ENCODE data around the gene SPG11.
"Not testable (repeated sequence)": the region's sequence is repeated elsewhere in the genome, so short reads cannot be mapped to it uniquely, and the experiment has no call there.

The SPG11 gene

DNA sequence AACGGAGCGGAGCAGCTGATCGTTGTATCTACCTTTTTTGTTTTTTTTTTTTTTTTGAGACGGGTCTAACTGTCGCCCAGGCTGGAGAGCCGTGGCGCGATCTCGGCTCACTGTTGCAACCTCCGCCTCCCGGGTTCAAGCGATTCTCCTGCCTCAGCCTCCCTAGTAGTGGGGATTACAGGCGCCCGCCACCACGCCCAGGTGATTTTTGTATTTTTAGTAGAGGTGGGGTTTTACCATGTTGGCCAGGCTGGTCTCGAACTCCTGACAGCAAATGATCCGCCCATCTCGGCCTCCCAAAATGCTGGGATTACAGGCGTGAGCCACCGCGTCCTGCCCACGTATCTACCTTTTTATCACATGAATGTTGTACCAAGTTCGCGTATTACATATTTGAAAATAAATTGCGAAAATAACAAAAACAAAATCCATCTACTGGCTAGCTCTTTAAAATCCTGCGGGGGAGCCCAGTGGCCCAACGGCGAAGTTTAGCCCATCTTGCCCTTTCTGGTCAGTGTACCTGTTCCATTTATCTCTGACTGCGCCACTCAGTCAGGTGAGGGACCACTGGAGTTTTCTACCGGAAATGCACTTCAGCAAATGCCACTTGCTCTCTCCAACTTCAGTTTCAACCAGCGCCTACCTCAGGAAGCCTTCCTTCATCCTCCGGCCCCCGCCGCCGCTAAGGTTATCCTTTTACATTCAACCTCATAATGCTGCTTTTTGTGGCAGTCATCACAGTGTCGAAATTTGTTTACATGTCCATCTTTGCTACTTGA is 127.8 kb downstream of the SPG11 start:
- no peaks in the 10 kb centered on the region for H3K9me3 ChIP-seq (ENCODE audit: insufficient read depth, low read depth, low read length)

DNA sequence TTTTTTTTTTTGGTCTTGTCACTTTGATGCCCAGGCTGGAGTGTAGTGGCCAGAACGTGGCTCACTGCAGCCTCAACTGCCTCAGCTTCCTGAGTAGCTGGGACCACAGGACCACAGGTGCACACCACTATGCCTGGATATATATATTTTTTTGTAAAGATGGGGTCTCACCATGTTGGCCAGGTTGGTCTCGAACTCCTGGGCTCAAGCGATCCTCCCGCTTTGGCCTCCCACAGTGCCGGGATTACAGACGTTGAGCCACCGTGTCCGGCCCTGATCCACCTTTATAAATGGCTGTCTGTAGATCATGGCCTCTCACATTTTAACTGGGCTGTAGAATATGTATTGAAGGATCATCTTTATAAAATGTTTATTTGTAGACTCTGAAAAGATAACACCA is 128.4 kb downstream of the SPG11 start:
- 93% methylated on average over 8 of the region's 8 CpGs for WGBS
- H3K27ac ChIP-seq (ENCODE audit: low read depth, low read length): no peak overlapping the region
- H3K27me3 ChIP-seq (ENCODE audit: insufficient read depth, low read length): no peaks in the 10 kb centered on the region
- H3K9ac ChIP-seq (ENCODE audit: low read depth, low read length): no peak overlapping the region
- H3K4me3 ChIP-seq (ENCODE audit: low read length): peak overlapping the region; percentile 69
- H3K9me3 ChIP-seq (ENCODE audit: insufficient read depth, low read depth, low read length): no peaks in the 10 kb centered on the region
- H3K4me1 ChIP-seq (ENCODE audit: insufficient read depth, low read length): peaks cover 8% of the 10 kb centered on the region; the same call in 1 of the 2 replicates
- H3K36me3 ChIP-seq (ENCODE audit: insufficient read depth, low read length): peaks cover 16% of the 10 kb centered on the region

More for the DNA sequence above, 127.8 kb downstream of the SPG11 start:
- peak overlapping the region; percentile 98 for H3K27ac ChIP-seq (ENCODE audit: low read depth, low read length)
- H3K4me1 ChIP-seq (ENCODE audit: insufficient read depth, low read length): peaks cover 8% of the 10 kb centered on the region; the same call in 1 of the 2 replicates
- H3K9ac ChIP-seq (ENCODE audit: low read depth, low read length): peak overlapping the region; percentile 86
- WGBS: 71% methylated on average over 36 of the region's 36 CpGs
- H3K36me3 ChIP-seq (ENCODE audit: insufficient read depth, low read length): peaks cover 21% of the 10 kb centered on the region
- H3K27me3 ChIP-seq (ENCODE audit: insufficient read depth, low read length): no peaks in the 10 kb centered on the region
- peak overlapping the region; percentile 69 for H3K4me3 ChIP-seq (ENCODE audit: low read length)

DNA sequence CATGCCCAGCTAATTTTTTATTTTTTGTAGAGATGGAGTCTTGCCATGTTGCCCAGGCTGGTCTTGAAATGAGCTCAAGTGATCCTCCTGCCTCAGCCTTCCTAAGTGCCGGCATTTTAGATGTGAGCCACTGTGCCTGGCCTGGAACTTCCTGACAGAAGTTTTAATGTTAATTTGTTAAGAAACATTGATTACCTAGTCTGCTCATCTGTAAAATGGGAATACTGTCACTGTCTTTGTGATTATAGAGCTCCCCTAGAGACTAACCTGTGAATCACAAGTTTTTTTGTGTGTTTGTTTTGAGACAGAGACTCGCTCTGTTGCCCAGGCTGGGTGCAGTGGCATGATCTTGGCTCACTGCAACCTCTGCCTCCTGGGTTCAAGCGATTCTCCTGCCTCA is 130.8 kb downstream of the SPG11 start:
- Histone ChIP-seq H3K36me3 (ENCODE audit: insufficient read depth, low read length) (peaks cover 7% of the 10 kb centered on the region), H3K4me1 (ENCODE audit: insufficient read depth, low read length) (no peaks in the 10 kb centered on the region), H3K27me3 (ENCODE audit: insufficient read depth, low read length) (no peaks in the 10 kb centered on the region), H3K9ac (ENCODE audit: low read depth, low read length) (no peak overlapping the region), H3K27ac (ENCODE audit: low read depth, low read length) (no peak overlapping the region), H3K9me3 (ENCODE audit: insufficient read depth, low read depth, low read length) (no peaks in the 10 kb centered on the region), H3K4me3 (ENCODE audit: low read length) (no peak overlapping the region)
- WGBS: 93% methylated on average over 3 of the region's 3 CpGs

DNA sequence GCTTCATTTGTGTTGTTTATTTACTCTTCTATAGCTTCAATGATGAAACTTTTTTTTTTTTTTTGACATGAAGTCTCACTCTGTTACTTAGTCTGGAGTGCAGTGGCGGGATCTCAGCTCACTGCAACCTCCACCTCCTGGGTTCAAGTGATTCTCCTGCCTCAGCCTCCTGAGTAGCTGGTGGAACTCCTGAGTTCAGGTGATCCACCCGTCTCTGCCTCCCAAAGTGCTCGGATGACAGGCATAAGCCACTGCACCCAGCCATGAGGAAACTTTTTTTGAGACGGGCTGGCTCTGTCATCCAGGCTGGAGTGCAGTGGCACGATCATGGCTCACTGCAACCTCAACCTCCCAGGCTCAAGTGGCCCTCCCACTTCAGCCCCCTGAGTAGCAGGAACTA is 131.2 kb downstream of the SPG11 start:
- not testable (repeated sequence) for H3K4me3 ChIP-seq (ENCODE audit: low read length); H3K27ac ChIP-seq (ENCODE audit: low read depth, low read length); H3K27me3 ChIP-seq (ENCODE audit: insufficient read depth, low read length); H3K9me3 ChIP-seq (ENCODE audit: insufficient read depth, low read depth, low read length); H3K9ac ChIP-seq (ENCODE audit: low read depth, low read length); H3K4me1 ChIP-seq (ENCODE audit: insufficient read depth, low read length)
- peaks cover 11% of the 10 kb centered on the region for H3K36me3 ChIP-seq (ENCODE audit: insufficient read depth, low read length)
- 91% methylated on average over 5 of the region's 5 CpGs for WGBS

DNA sequence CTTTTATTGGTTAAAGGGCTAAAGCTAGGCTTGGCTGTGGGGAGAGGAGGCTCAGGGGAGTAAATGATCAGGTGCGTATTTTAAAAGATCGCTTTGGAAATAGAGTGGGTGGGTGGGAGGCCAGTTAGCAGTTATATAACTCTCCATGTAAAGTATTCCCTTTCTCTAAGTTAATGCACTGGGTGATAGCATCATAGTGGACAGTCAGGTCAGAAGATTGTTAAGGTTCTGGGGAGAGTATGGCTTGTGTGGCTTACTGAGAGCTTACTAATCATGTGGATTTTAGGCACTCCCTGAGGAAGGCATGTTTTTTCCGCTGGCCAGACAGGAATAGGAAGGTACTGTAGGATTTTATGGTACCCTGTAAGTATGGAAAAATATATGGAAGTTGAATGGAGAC is 132.8 kb downstream of the SPG11 start:
- Histone ChIP-seq H3K9ac (ENCODE audit: low read depth, low read length) (no peak overlapping the region), H3K9me3 (ENCODE audit: insufficient read depth, low read depth, low read length) (no peaks in the 10 kb centered on the region), H3K36me3 (ENCODE audit: insufficient read depth, low read length) (peaks cover 26% of the 10 kb centered on the region), H3K27ac (ENCODE audit: low read depth, low read length) (no peak overlapping the region), H3K27me3 (ENCODE audit: insufficient read depth, low read length) (no peaks in the 10 kb centered on the region), H3K4me3 (ENCODE audit: low read length) (no peak overlapping the region), H3K4me1 (ENCODE audit: insufficient read depth, low read length) (no peaks in the 10 kb centered on the region)
- WGBS: 91% methylated on average over 3 of the region's 3 CpGs

DNA sequence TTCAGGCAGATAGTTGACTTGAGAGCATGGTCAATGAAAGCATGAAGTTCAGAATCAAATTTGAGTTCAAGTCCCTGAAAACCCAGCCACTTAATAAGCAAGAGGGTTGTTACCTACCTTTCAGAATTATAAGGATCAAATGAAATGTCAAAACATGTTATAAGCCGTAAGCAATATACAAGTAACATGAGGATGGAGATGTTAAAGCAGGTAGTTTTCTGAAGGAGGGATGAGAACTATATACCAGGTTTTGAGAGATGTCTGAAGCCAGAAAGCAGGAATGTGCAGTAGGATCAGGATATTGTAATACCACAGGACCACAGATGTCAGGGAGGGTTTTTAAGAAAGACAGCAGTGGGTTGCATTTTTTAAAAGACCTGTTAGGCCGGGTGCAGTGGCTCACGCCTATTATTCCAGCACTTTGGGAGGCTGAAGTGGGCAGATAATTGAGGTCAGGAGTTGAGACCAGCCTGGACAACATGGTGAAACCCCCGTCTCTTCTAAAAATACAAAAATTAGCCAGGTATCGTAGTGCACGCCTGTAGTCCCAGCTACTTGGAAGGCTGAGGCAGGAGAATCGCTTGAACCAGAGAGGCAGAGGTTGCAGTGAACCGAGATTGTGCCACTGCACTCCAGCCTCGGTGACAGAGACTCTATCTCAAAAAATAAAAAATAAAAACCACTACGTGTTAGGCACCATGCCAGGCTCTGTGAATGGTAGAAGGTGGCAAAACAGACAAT is 133.4 kb downstream of the SPG11 start:
- Histone ChIP-seq H3K27ac (ENCODE audit: low read depth, low read length) (no peak overlapping the region), H3K36me3 (ENCODE audit: insufficient read depth, low read length) (peaks cover 32% of the 10 kb centered on the region), H3K4me3 (ENCODE audit: low read length) (no peak overlapping the region), H3K4me1 (ENCODE audit: insufficient read depth, low read length) (no peaks in the 10 kb centered on the region), H3K27me3 (ENCODE audit: insufficient read depth, low read length) (no peaks in the 10 kb centered on the region), H3K9me3 (ENCODE audit: insufficient read depth, low read depth, low read length) (no peaks in the 10 kb centered on the region), H3K9ac (ENCODE audit: low read depth, low read length) (no peak overlapping the region)
- WGBS: 86% methylated on average over 10 of the region's 10 CpGs

DNA sequence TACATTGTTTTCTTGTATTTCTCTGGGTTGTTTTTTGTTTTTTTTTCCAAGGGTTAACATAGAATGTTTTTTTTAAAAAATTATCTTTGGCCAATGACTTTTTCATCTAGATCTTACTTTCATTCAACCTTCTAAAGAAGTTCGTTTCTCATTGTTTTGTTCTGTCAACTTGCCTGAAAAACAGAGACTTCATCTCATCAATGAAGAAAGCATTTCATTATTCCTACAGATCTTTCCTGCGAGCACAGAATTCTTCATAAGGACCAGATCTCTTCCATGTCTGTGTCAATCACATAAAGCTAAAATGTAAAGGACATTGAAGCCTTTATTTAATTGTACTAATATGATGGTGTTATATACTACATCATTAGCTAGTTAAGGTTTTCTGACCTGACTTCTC is 136.2 kb downstream of the SPG11 start:
- peaks cover 54% of the 10 kb centered on the region for H3K36me3 ChIP-seq (ENCODE audit: insufficient read depth, low read length)
- no peak overlapping the region for H3K9ac ChIP-seq (ENCODE audit: low read depth, low read length)
- H3K27me3 ChIP-seq (ENCODE audit: insufficient read depth, low read length): no peaks in the 10 kb centered on the region
- 97% methylated on average over 2 of the region's 2 CpGs for WGBS
- no peaks in the 10 kb centered on the region for H3K9me3 ChIP-seq (ENCODE audit: insufficient read depth, low read depth, low read length)
- no peaks in the 10 kb centered on the region for H3K4me1 ChIP-seq (ENCODE audit: insufficient read depth, low read length)
- H3K27ac ChIP-seq (ENCODE audit: low read depth, low read length): no peak overlapping the region
- H3K4me3 ChIP-seq (ENCODE audit: low read length): no peak overlapping the region

DNA sequence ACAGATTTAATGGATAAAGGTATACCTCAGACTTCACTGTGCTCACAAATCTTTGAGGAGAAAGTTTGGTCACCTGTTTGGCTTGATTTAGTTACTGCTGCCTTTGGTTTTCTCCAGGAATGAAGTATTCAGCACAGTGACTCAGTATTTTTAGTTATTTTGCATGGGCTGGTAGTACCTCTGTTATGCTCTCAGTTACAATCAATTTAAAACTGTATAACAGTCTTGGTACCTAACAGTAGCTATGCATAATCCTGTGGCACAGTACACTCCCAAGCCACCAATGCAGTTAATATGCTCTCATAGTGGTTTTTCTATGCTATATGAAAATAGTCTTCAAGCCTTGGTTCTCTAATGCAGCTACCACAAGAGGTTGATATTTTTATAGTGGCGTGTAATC is 138.4 kb downstream of the SPG11 start:
- 88% methylated on average over 1 of the region's 1 CpG for WGBS
- Histone ChIP-seq H3K27ac (ENCODE audit: low read depth, low read length) (no peak overlapping the region), H3K27me3 (ENCODE audit: insufficient read depth, low read length) (no peaks in the 10 kb centered on the region), H3K9ac (ENCODE audit: low read depth, low read length) (no peak overlapping the region), H3K4me1 (ENCODE audit: insufficient read depth, low read length) (no peaks in the 10 kb centered on the region), H3K9me3 (ENCODE audit: insufficient read depth, low read depth, low read length) (no peaks in the 10 kb centered on the region), H3K4me3 (ENCODE audit: low read length) (no peak overlapping the region), H3K36me3 (ENCODE audit: insufficient read depth, low read length) (peaks cover 74% of the 10 kb centered on the region)

DNA sequence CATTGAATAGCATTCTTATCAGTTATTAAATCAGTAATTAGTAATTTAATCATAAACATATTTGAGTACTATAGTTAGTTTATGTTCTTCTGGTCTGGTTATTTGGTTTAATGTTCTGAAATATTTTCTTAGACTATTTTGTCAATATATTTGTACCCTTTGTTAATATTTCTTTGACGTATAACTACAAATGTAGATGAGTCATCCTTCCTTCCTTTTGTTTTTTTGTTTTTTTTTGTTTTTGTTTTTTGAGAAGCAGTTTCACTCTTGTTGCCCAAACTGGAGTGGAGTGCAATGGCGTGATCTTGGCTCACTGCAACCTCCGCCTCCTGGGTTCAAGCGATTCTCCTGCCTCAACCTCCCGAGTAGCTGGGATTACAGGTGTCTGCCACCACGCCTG is 143.9 kb downstream of the SPG11 start:
- Histone ChIP-seq H3K9me3 (ENCODE audit: insufficient read depth, low read depth, low read length) (no peaks in the 10 kb centered on the region), H3K4me1 (ENCODE audit: insufficient read depth, low read length) (no peaks in the 10 kb centered on the region), H3K36me3 (ENCODE audit: insufficient read depth, low read length) (peaks cover 88% of the 10 kb centered on the region), H3K27ac (ENCODE audit: low read depth, low read length) (no peak overlapping the region), H3K9ac (ENCODE audit: low read depth, low read length) (no peak overlapping the region), H3K27me3 (ENCODE audit: insufficient read depth, low read length) (no peaks in the 10 kb centered on the region), H3K4me3 (ENCODE audit: low read length) (no peak overlapping the region)
- WGBS: 97% methylated on average over 5 of the region's 6 CpGs

DNA sequence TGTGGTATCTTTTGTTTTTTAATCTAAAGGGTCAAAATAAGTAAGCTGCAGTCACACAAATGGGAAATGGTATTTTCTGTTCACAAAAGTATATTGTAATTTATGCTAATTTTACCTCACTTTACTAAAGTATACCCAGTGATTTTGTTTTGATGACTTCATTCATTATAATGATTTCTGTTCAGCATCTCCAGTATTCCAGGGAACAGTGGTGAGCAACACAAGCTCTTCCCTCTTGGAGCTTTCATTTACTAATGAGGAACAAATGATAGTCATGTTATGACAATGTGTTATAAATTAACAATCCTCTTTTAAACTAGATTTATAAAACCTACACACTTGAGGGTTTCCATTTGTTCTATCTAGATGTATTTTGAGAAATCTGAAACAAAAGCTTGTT is 147.0 kb downstream of the SPG11 start:
- H3K27ac ChIP-seq (ENCODE audit: low read depth, low read length): no peak overlapping the region
- H3K4me1 ChIP-seq (ENCODE audit: insufficient read depth, low read length): no peaks in the 10 kb centered on the region
- H3K27me3 ChIP-seq (ENCODE audit: insufficient read depth, low read length): no peaks in the 10 kb centered on the region
- H3K9me3 ChIP-seq (ENCODE audit: insufficient read depth, low read depth, low read length): no peaks in the 10 kb centered on the region
- H3K36me3 ChIP-seq (ENCODE audit: insufficient read depth, low read length): peaks cover 72% of the 10 kb centered on the region
- H3K4me3 ChIP-seq (ENCODE audit: low read length): no peak overlapping the region
- H3K9ac ChIP-seq (ENCODE audit: low read depth, low read length): no peak overlapping the region
